Measurements from ENCODE around the gene DIAPH2.
A peak's percentile ranks its signal among the peaks of the same experiment; 100 is the strongest.

DIAPH2 gene

DNA sequence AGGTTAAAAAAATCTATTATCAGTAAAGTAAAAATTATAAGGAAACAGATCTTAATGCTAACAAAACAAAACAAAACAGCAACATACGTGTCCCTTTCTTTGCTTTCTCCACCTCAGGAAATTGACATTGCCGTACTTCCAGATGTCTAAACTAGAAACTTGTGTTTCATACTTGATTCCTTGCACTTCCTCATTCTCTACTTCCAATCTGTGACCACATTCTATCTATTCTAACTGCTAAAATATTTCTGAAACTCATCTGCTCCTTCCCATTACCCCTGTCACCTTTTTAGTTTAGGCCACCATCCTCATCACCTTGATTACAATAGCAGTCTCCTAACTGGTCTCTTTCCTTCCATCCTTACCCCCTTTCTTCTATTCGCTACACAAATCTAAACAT is 176.6 kb downstream of the DIAPH2 start:
- Histone ChIP-seq H3K4me3 (ENCODE audit: control insufficient read depth in 1 of 7, extremely low read depth in 1 of 7, insufficient read depth in 4 of 7, low read depth in 2 of 7, low read length in 6 of 7) (no peak overlapping the region), H3K36me3 (ENCODE audit: control insufficient read depth in 4 of 4, insufficient read depth in 4 of 4, low read length in 3 of 4) (no peaks in the 10 kb centered on the region), H3K27me3 (replicated peaks in 2 of 5; ENCODE audit: control insufficient read depth in 4 of 5, insufficient read depth in 5 of 5, low read length in 4 of 5) (no peaks in the 10 kb centered on the region), H3K4me1 (ENCODE audit: control extremely low read depth in 1 of 4, control insufficient read depth in 4 of 4, insufficient read depth in 4 of 4, low read length in 3 of 4) (peaks cover 0 to 2% (median 0%) of the 10 kb centered on the region in 4 experiments), H3K27ac (ENCODE audit: insufficient read depth in 1 of 2, low read depth in 1 of 2, low read length in 2 of 2, poor library complexity in 1 of 2, severe bottlenecking in 2 of 2) (no peak overlapping the region), H3K9me3 (ENCODE audit: control extremely low read depth in 1 of 5, control insufficient read depth in 4 of 5, insufficient read depth in 2 of 5, low read depth in 1 of 5, low read length in 4 of 5) (no peaks in the 10 kb centered on the region)
- CTCF ChIA-PET: no interaction called here
- POLR2A ChIA-PET: no interaction called here
- DNase-seq: peak in 2 of 3 donors; percentile 33 to 50
- 55% methylated on average over 3 of the region's 3 CpGs for WGBS (ENCODE audit: insufficient coverage)

- no peaks in the 10 kb centered on the region for H3K36me3 ChIP-seq (ENCODE audit: control insufficient read depth in 4 of 4, insufficient read depth in 4 of 4, low read length in 3 of 4)
- no peak for DNase-seq
- no peaks in the 10 kb centered on the region for H3K9me3 ChIP-seq (ENCODE audit: control extremely low read depth in 1 of 5, control insufficient read depth in 4 of 5, insufficient read depth in 2 of 5, low read depth in 1 of 5, low read length in 4 of 5)
- ChIA-PET POLR2A (no interaction called here), CTCF (no interaction called here)
- 87% methylated on average over 4 of the region's 4 CpGs for WGBS (ENCODE audit: insufficient coverage)
- H3K4me1 ChIP-seq (ENCODE audit: control extremely low read depth in 1 of 4, control insufficient read depth in 4 of 4, insufficient read depth in 4 of 4, low read length in 3 of 4): peaks cover 0 to 2% (median 0%) of the 10 kb centered on the region in 4 experiments
- H3K27ac ChIP-seq (ENCODE audit: insufficient read depth in 1 of 2, low read depth in 1 of 2, low read length in 2 of 2, poor library complexity in 1 of 2, severe bottlenecking in 2 of 2): no peak overlapping the region
- H3K27me3 ChIP-seq (replicated peaks in 2 of 5; ENCODE audit: control insufficient read depth in 4 of 5, insufficient read depth in 5 of 5, low read length in 4 of 5): no peaks in the 10 kb centered on the region
- no peak overlapping the region for H3K4me3 ChIP-seq (ENCODE audit: control insufficient read depth in 1 of 7, extremely low read depth in 1 of 7, insufficient read depth in 4 of 7, low read depth in 2 of 7, low read length in 6 of 7)
Measured at GRCh38 chrX:96861661-96862060, 177.0 kb downstream of the DIAPH2 start.

- WGBS (ENCODE audit: insufficient coverage): 94% methylated on average over 9 of the region's 10 CpGs
Measured at GRCh38 chrX:96883608-96884007, 199.0 kb downstream of the DIAPH2 start, which contains the start of gene RPA4. TSS of gene RPA4 (plus strand) at chrX:96883908. CDS start at chrX:96884311, 403 bp downstream.

DNA sequence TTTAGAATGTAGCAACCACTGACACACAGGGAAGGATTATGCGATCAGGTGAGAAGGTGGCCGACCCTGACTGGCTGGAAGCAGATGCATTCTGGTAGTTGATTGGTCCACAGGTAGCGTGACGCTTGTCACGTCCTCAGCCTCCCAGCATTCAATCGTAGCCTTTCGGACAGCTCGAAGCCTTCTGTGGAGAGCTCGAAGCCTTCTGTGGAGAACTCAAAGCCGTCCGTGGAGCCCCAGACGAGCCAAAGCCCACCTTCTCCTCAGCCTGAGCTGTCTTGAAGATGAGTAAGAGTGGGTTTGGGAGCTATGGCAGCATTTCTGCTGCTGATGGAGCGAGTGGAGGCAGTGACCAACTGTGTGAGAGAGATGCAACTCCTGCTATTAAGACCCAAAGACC is 199.4 kb downstream of the DIAPH2 start:
- Histone ChIP-seq H3K27ac (ENCODE audit: insufficient read depth in 1 of 2, low read depth in 1 of 2, low read length in 2 of 2, poor library complexity in 1 of 2, severe bottlenecking in 2 of 2) (no peak overlapping the region), H3K4me3 (ENCODE audit: control insufficient read depth in 1 of 7, extremely low read depth in 1 of 7, insufficient read depth in 4 of 7, low read depth in 2 of 7, low read length in 6 of 7) (no peak overlapping the region), H3K27me3 (replicated peaks in 2 of 5; ENCODE audit: control insufficient read depth in 4 of 5, insufficient read depth in 5 of 5, low read length in 4 of 5) (no peaks in the 10 kb centered on the region), H3K36me3 (ENCODE audit: control insufficient read depth in 4 of 4, insufficient read depth in 4 of 4, low read length in 3 of 4) (peaks cover 0 to 6% (median 2%) of the 10 kb centered on the region in 4 experiments), H3K9me3 (ENCODE audit: control extremely low read depth in 1 of 5, control insufficient read depth in 4 of 5, insufficient read depth in 2 of 5, low read depth in 1 of 5, low read length in 4 of 5) (no peaks in the 10 kb centered on the region), H3K4me1 (ENCODE audit: control extremely low read depth in 1 of 4, control insufficient read depth in 4 of 4, insufficient read depth in 4 of 4, low read length in 3 of 4) (no peaks in the 10 kb centered on the region)
- DNase-seq: no peak
- 94% methylated on average over 13 of the region's 13 CpGs for WGBS (ENCODE audit: insufficient coverage)
- POLR2A ChIA-PET: no interaction called here
- CTCF ChIA-PET: no interaction called here

More at GRCh38 chrX:96883608-96884007, 199.0 kb downstream of the DIAPH2 start, which contains the start of gene RPA4:
- POLR2A ChIA-PET: no interaction called here
- H3K27ac ChIP-seq (ENCODE audit: insufficient read depth in 1 of 2, low read depth in 1 of 2, low read length in 2 of 2, poor library complexity in 1 of 2, severe bottlenecking in 2 of 2): no peak within 1 kb of the TSS
- CTCF ChIA-PET: no interaction called here
- no peaks in the 10 kb centered on the region for H3K9me3 ChIP-seq (ENCODE audit: control extremely low read depth in 1 of 5, control insufficient read depth in 4 of 5, insufficient read depth in 2 of 5, low read depth in 1 of 5, low read length in 4 of 5)
- H3K27me3 ChIP-seq (replicated peaks in 2 of 5; ENCODE audit: control insufficient read depth in 4 of 5, insufficient read depth in 5 of 5, low read length in 4 of 5): no peaks in the 10 kb centered on the region
- no peaks in the 10 kb centered on the region for H3K4me1 ChIP-seq (ENCODE audit: control extremely low read depth in 1 of 4, control insufficient read depth in 4 of 4, insufficient read depth in 4 of 4, low read length in 3 of 4)
- no peak for DNase-seq
- H3K4me3 ChIP-seq (ENCODE audit: control insufficient read depth in 1 of 7, extremely low read depth in 1 of 7, insufficient read depth in 4 of 7, low read depth in 2 of 7, low read length in 6 of 7): no peak within 1 kb of the TSS
- H3K36me3 ChIP-seq (ENCODE audit: control insufficient read depth in 4 of 4, insufficient read depth in 4 of 4, low read length in 3 of 4): peaks cover 0 to 6% (median 2%) of the 10 kb centered on the region in 4 experiments

- DNase-seq: no peak
Measured at GRCh38 chrX:96889726-96890125, 205.1 kb downstream of the DIAPH2 start.

DNA sequence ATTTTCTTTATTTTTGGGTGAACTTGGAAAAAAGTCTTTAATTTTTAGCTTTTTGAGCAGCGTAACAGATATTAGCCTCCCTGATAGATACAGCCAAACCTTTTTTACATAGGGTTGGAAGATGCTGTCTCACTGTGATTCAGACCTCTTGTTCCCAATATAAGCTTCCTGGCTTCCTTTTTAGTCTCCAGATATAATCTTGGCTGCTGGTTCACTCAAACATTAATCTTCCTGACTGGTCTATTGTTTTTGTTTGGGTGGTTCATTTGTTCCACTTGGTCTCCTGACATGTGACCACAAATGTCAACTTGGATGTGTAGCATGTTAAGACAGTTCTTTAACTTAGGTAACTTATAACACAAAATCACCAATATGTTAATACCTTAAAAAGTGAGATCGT is 222.1 kb downstream of the DIAPH2 start:
- Histone ChIP-seq H3K27me3 (replicated peaks in 2 of 5; ENCODE audit: control insufficient read depth in 4 of 5, insufficient read depth in 5 of 5, low read length in 4 of 5) (no peaks in the 10 kb centered on the region), H3K4me1 (ENCODE audit: control extremely low read depth in 1 of 4, control insufficient read depth in 4 of 4, insufficient read depth in 4 of 4, low read length in 3 of 4) (peaks cover 0 to 4% (median 0%) of the 10 kb centered on the region in 4 experiments), H3K4me3 (ENCODE audit: control insufficient read depth in 1 of 7, extremely low read depth in 1 of 7, insufficient read depth in 4 of 7, low read depth in 2 of 7, low read length in 6 of 7) (no peak overlapping the region), H3K27ac (ENCODE audit: insufficient read depth in 1 of 2, low read depth in 1 of 2, low read length in 2 of 2, poor library complexity in 1 of 2, severe bottlenecking in 2 of 2) (no peak overlapping the region), H3K9me3 (ENCODE audit: control extremely low read depth in 1 of 5, control insufficient read depth in 4 of 5, insufficient read depth in 2 of 5, low read depth in 1 of 5, low read length in 4 of 5) (no peaks in the 10 kb centered on the region), H3K36me3 (ENCODE audit: control insufficient read depth in 4 of 4, insufficient read depth in 4 of 4, low read length in 3 of 4) (no peaks in the 10 kb centered on the region)
- ChIA-PET CTCF (no interaction called here), POLR2A (no interaction called here)
- 50% methylated on average over 1 of the region's 2 CpGs for WGBS (ENCODE audit: insufficient coverage)
- peak in 2 of 3 donors; percentile 3 to 6 for DNase-seq

More at GRCh38 chrX:96889726-96890125, 205.1 kb downstream of the DIAPH2 start:
- CTCF ChIA-PET: no interaction called here
- WGBS (ENCODE audit: insufficient coverage): 88% methylated on average over 1 of the region's 1 CpG
- Histone ChIP-seq H3K27me3 (replicated peaks in 2 of 5; ENCODE audit: control insufficient read depth in 4 of 5, insufficient read depth in 5 of 5, low read length in 4 of 5) (no peaks in the 10 kb centered on the region), H3K36me3 (ENCODE audit: control insufficient read depth in 4 of 4, insufficient read depth in 4 of 4, low read length in 3 of 4) (peaks cover 0 to under 1% (median 0%) of the 10 kb centered on the region in 4 experiments), H3K27ac (ENCODE audit: insufficient read depth in 1 of 2, low read depth in 1 of 2, low read length in 2 of 2, poor library complexity in 1 of 2, severe bottlenecking in 2 of 2) (no peak overlapping the region), H3K4me3 (ENCODE audit: control insufficient read depth in 1 of 7, extremely low read depth in 1 of 7, insufficient read depth in 4 of 7, low read depth in 2 of 7, low read length in 6 of 7) (no peak overlapping the region), H3K4me1 (ENCODE audit: control extremely low read depth in 1 of 4, control insufficient read depth in 4 of 4, insufficient read depth in 4 of 4, low read length in 3 of 4) (no peaks in the 10 kb centered on the region), H3K9me3 (ENCODE audit: control extremely low read depth in 1 of 5, control insufficient read depth in 4 of 5, insufficient read depth in 2 of 5, low read depth in 1 of 5, low read length in 4 of 5) (no peaks in the 10 kb centered on the region)
- POLR2A ChIA-PET: no interaction called here

GRCh38 chrX:96907516-96908272 is 223.1 kb downstream of the DIAPH2 start:
- Histone ChIP-seq H3K9me3 (ENCODE audit: control extremely low read depth in 1 of 5, control insufficient read depth in 4 of 5, insufficient read depth in 2 of 5, low read depth in 1 of 5, low read length in 4 of 5) (no peaks in the 10 kb centered on the region), H3K27ac (ENCODE audit: insufficient read depth in 1 of 2, low read depth in 1 of 2, low read length in 2 of 2, poor library complexity in 1 of 2, severe bottlenecking in 2 of 2) (no peak overlapping the region), H3K27me3 (replicated peaks in 2 of 5; ENCODE audit: control insufficient read depth in 4 of 5, insufficient read depth in 5 of 5, low read length in 4 of 5) (no peaks in the 10 kb centered on the region), H3K4me3 (ENCODE audit: control insufficient read depth in 1 of 7, extremely low read depth in 1 of 7, insufficient read depth in 4 of 7, low read depth in 2 of 7, low read length in 6 of 7) (no peak overlapping the region), H3K36me3 (ENCODE audit: control insufficient read depth in 4 of 4, insufficient read depth in 4 of 4, low read length in 3 of 4) (no peaks in the 10 kb centered on the region), H3K4me1 (ENCODE audit: control extremely low read depth in 1 of 4, control insufficient read depth in 4 of 4, insufficient read depth in 4 of 4, low read length in 3 of 4) (peaks cover 0 to 4% (median 0%) of the 10 kb centered on the region in 4 experiments)
- no peak for DNase-seq
- no CpG with 5 or more reads among the region's 3 CpGs for WGBS (ENCODE audit: insufficient coverage)
- POLR2A ChIA-PET: no interaction called here
- CTCF ChIA-PET: no interaction called here

All from common myeloid progenitor, CD34-positive (primary cell).